Measurements from ENCODE around the gene SLC6A17. TPM values are rescaled to one million over a fixed set of nuclear protein-coding genes. Genes with fewer than 3 reads are reported as not detected.

The SLC6A17 gene
- total RNA-seq, 1 experiment from 2014 or later: 0.24 TPM

DNA sequence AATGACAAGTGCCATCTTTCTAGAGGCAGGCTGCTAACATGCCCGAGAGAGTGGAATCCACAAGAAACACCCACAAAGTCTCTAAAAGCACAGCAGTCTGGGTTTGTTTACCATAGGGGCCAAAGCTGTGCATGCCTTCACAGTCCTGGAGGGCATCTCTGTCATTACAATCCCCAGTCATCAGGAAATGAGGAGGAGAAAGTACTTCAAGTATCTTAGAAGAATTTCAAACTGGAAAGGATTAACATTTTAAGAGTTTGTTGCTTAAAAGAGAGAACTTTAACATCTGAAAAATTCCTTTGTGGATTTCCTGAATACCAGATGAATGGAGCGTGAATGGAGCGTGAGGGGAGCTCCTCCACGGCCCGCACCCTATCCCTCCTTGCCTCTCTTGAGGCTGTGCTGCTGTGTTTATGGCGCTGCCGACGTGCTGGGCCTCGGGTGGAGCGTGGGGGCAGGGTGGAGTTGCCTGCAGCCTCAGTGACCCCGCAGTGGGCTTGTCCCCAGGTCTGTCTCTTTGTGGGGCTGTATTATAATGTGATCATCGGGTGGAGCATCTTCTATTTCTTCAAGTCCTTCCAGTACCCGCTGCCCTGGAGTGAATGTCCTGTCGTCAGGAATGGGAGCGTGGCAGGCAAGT is 23.3 kb downstream of the SLC6A17 start (continued):
- TF ChIP-seq, protein P1, sequence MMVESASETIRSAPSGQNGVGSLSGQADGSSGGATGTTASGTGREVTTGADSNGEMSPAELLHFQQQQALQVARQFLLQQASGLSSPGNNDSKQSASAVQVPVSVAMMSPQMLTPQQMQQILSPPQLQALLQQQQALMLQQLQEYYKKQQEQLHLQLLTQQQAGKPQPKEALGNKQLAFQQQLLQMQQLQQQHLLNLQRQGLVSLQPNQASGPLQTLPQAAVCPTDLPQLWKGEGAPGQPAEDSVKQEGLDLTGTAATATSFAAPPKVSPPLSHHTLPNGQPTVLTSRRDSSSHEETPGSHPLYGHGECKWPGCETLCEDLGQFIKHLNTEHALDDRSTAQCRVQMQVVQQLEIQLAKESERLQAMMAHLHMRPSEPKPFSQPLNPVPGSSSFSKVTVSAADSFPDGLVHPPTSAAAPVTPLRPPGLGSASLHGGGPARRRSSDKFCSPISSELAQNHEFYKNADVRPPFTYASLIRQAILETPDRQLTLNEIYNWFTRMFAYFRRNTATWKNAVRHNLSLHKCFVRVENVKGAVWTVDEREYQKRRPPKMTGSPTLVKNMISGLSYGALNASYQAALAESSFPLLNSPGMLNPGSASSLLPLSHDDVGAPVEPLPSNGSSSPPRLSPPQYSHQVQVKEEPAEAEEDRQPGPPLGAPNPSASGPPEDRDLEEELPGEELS (CRISPR knock-in tag; IDR thresholded peaks at IDR 0.05): no peak
- TF ChIP-seq JUN (CRISPR knock-in tag; IDR thresholded peaks at IDR 0.05): no peak
- no peak for TF ChIP-seq JAZF1 (CRISPR knock-in tag; IDR thresholded peaks at IDR 0.05)
- TF ChIP-seq, protein P2, sequence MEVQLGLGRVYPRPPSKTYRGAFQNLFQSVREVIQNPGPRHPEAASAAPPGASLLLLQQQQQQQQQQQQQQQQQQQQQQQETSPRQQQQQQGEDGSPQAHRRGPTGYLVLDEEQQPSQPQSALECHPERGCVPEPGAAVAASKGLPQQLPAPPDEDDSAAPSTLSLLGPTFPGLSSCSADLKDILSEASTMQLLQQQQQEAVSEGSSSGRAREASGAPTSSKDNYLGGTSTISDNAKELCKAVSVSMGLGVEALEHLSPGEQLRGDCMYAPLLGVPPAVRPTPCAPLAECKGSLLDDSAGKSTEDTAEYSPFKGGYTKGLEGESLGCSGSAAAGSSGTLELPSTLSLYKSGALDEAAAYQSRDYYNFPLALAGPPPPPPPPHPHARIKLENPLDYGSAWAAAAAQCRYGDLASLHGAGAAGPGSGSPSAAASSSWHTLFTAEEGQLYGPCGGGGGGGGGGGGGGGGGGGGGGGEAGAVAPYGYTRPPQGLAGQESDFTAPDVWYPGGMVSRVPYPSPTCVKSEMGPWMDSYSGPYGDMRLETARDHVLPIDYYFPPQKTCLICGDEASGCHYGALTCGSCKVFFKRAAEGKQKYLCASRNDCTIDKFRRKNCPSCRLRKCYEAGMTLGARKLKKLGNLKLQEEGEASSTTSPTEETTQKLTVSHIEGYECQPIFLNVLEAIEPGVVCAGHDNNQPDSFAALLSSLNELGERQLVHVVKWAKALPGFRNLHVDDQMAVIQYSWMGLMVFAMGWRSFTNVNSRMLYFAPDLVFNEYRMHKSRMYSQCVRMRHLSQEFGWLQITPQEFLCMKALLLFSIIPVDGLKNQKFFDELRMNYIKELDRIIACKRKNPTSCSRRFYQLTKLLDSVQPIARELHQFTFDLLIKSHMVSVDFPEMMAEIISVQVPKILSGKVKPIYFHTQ (CRISPR knock-in tag; IDR thresholded peaks at IDR 0.05): no peak
- TF ChIP-seq CREB1 (CRISPR knock-in tag; IDR thresholded peaks at IDR 0.05): no peak
- TF ChIP-seq, protein P3, sequence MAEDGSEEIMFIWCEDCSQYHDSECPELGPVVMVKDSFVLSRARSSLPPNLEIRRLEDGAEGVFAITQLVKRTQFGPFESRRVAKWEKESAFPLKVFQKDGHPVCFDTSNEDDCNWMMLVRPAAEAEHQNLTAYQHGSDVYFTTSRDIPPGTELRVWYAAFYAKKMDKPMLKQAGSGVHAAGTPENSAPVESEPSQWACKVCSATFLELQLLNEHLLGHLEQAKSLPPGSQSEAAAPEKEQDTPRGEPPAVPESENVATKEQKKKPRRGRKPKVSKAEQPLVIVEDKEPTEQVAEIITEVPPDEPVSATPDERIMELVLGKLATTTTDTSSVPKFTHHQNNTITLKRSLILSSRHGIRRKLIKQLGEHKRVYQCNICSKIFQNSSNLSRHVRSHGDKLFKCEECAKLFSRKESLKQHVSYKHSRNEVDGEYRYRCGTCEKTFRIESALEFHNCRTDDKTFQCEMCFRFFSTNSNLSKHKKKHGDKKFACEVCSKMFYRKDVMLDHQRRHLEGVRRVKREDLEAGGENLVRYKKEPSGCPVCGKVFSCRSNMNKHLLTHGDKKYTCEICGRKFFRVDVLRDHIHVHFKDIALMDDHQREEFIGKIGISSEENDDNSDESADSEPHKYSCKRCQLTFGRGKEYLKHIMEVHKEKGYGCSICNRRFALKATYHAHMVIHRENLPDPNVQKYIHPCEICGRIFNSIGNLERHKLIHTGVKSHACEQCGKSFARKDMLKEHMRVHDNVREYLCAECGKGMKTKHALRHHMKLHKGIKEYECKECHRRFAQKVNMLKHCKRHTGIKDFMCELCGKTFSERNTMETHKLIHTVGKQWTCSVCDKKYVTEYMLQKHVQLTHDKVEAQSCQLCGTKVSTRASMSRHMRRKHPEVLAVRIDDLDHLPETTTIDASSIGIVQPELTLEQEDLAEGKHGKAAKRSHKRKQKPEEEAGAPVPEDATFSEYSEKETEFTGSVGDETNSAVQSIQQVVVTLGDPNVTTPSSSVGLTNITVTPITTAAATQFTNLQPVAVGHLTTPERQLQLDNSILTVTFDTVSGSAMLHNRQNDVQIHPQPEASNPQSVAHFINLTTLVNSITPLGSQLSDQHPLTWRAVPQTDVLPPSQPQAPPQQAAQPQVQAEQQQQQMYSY (CRISPR knock-in tag; IDR thresholded peaks at IDR 0.05): no peak
- no peak for TF ChIP-seq IRF2 (CRISPR knock-in tag; IDR thresholded peaks at IDR 0.05; ENCODE audit: borderline replicate concordance, low read depth)
- no peak for TF ChIP-seq ATF1 (CRISPR knock-in tag; IDR thresholded peaks at IDR 0.05)

DNA sequence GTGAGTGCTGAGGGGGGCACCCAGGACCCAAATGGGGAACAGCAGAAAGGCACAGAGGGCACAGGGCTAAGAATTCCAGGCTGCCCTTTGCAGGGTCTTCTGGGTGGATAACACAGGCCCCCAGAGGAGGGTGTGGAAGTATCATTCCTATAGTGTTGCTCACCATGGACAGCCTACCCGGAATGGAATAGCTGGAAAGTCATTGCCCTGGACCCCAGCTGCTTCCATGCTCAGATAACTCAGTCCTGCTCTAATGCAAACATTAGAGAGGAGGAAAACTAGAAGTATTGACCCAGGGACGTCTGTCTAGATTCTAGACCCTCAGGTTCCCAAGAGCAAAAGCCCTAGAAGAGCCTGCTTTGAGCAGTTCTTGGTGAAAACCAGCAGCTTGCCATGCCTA is 24.7 kb downstream of the SLC6A17 start:
- H3K4me1 Mint-ChIP-seq: peaks cover 10% of the 10 kb centered on the region
- H3K36me3 Mint-ChIP-seq: no peaks in the 10 kb centered on the region
- no peak for DNase-seq (ENCODE audit: low spot score)
- ATAC-seq: no peak
- H3K27ac Mint-ChIP-seq: no peak overlapping the region
- H3K4me3 Mint-ChIP-seq: no peak overlapping the region
- ChIA-PET POLR2A (interaction anchor here (1.1 kb wide), 1 partner anchor 10 kb away, joined by 3 read pairs; no protein-coding TSS in a partner anchor), CTCF (interaction anchor here (0.6 to 6.6 kb wide), 6 partner anchors 9 to 138 kb away, joined by 3 to 36 read pairs (median 5); partner anchors contain the start of gene SLC6A17)
- H3K27me3 Mint-ChIP-seq (ENCODE audit: low read depth): no peaks in the 10 kb centered on the region; the same call in 1 of the 2 replicates
- H3K9me3 Mint-ChIP-seq: no peaks in the 10 kb centered on the region
- TF ChIP-seq, protein P4, sequence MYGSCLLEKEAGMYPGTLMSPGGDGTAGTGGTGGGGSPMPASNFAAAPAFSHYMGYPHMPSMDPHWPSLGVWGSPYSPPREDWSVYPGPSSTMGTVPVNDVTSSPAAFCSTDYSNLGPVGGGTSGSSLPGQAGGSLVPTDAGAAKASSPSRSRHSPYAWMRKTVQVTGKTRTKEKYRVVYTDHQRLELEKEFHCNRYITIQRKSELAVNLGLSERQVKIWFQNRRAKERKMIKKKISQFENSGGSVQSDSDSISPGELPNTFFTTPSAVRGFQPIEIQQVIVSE (CRISPR knock-in tag; IDR thresholded peaks at IDR 0.05; ENCODE audit: borderline replicate concordance): no peak
- TF ChIP-seq, protein P5, sequence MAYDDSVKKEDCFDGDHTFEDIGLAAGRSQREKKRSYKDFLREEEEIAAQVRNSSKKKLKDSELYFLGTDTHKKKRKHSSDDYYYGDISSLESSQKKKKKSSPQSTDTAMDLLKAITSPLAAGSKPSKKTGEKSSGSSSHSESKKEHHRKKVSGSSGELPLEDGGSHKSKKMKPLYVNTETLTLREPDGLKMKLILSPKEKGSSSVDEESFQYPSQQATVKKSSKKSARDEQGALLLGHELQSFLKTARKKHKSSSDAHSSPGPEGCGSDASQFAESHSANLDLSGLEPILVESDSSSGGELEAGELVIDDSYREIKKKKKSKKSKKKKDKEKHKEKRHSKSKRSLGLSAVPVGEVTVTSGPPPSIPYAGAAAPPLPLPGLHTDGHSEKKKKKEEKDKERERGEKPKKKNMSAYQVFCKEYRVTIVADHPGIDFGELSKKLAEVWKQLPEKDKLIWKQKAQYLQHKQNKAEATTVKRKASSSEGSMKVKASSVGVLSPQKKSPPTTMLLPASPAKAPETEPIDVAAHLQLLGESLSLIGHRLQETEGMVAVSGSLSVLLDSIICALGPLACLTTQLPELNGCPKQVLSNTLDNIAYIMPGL (CRISPR knock-in tag; IDR thresholded peaks at IDR 0.05): no peak
- TF ChIP-seq, protein P6, sequence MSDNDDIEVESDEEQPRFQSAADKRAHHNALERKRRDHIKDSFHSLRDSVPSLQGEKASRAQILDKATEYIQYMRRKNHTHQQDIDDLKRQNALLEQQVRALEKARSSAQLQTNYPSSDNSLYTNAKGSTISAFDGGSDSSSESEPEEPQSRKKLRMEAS (CRISPR knock-in tag; IDR thresholded peaks at IDR 0.05): no peak
- no peak for TF ChIP-seq RELA (CRISPR knock-in tag; IDR thresholded peaks at IDR 0.05; ENCODE audit: borderline replicate concordance)
- TF ChIP-seq TEAD4 (CRISPR knock-in tag; IDR thresholded peaks at IDR 0.05): no peak
- no peak for TF ChIP-seq TCF7 (CRISPR knock-in tag; IDR thresholded peaks at IDR 0.05; ENCODE audit: low read depth)
- TF ChIP-seq, protein P7, sequence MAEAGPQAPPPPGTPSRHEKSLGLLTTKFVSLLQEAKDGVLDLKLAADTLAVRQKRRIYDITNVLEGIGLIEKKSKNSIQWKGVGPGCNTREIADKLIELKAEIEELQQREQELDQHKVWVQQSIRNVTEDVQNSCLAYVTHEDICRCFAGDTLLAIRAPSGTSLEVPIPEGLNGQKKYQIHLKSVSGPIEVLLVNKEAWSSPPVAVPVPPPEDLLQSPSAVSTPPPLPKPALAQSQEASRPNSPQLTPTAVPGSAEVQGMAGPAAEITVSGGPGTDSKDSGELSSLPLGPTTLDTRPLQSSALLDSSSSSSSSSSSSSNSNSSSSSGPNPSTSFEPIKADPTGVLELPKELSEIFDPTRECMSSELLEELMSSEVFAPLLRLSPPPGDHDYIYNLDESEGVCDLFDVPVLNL (CRISPR knock-in tag; IDR thresholded peaks at IDR 0.05; ENCODE audit: borderline replicate concordance, low read depth): no peak
- TF ChIP-seq HMGA2 (CRISPR knock-in tag; IDR thresholded peaks at IDR 0.05): no peak
- TF ChIP-seq NFYB (CRISPR knock-in tag; conservative IDR thresholded peaks at IDR 0.05; ENCODE audit: low read depth): no peak
- TF ChIP-seq CBFB (CRISPR knock-in tag; IDR thresholded peaks at IDR 0.05; ENCODE audit: low read depth): no peak
- TF ChIP-seq GABPB1 (CRISPR knock-in tag; IDR thresholded peaks at IDR 0.05): no peak
- no peak for TF ChIP-seq ZNF121 (CRISPR knock-in tag; IDR thresholded peaks at IDR 0.05)
- TF ChIP-seq, protein P8, sequence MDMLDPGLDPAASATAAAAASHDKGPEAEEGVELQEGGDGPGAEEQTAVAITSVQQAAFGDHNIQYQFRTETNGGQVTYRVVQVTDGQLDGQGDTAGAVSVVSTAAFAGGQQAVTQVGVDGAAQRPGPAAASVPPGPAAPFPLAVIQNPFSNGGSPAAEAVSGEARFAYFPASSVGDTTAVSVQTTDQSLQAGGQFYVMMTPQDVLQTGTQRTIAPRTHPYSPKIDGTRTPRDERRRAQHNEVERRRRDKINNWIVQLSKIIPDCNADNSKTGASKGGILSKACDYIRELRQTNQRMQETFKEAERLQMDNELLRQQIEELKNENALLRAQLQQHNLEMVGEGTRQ (CRISPR knock-in tag; IDR thresholded peaks at IDR 0.05): no peak
